Limb (tissue), 2 donors: Measurements from ENCODE around the gene NPY2R.

Experiments used
- DNase-seq, 2 donors: peaks; one replicate each; pipeline ENCODE4 v3.0.0-alpha.2; 2016; ENCODE audit errors: extremely low spot score in 2 of 2

NPY2R gene, protein sequence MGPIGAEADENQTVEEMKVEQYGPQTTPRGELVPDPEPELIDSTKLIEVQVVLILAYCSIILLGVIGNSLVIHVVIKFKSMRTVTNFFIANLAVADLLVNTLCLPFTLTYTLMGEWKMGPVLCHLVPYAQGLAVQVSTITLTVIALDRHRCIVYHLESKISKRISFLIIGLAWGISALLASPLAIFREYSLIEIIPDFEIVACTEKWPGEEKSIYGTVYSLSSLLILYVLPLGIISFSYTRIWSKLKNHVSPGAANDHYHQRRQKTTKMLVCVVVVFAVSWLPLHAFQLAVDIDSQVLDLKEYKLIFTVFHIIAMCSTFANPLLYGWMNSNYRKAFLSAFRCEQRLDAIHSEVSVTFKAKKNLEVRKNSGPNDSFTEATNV

GRCh38 chr4:155208258-155209054 is at the start of gene NPY2R:
NPY2R (plus strand) TSS chr4:155208636; CDS start chr4:155213940, 5,304 bp downstream.
- DNase-seq, result peak in 1 of 2 donors; percentile 59

DNA sequence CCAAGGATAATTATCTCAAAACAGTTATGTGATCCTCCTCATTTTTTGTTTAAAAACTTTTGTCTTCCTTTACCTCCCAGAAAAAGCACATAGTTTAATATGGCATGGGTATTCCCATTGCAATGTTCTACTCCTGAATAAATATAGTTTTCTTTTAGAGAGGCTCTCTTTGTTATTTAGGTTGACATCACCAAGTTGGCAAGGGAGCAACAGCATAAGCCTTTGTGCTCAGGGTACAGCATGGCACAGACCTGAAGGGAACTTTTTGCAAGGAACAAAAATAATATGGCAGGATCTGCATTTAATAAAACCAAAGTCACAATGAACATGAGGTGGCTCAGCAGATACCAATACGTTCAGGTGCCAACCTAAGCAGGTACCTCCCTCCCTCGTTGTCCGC is 47.1 kb upstream of the NPY2R start:
- DNase-seq, result no peak

DNA sequence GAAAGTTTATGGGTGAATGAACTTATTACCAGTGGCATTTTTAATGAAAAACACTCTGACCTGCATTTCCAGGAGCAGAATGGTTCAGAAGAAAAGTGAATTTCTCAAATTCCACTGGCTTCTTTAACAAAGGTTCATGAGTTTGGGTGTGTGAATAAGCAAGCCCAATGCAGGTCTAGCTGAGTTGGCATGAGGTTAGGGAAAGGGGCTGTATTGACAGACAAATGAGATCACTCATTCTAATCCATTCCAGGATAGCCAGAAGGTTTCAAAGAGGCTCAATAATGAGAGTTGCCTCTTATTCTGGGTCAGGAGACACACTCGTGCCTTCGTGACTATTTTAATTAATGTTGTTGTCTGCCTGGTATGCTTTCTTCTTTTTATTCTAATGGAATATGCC is 43.7 kb upstream of the NPY2R start:
- no peak for DNase-seq

GRCh38 chr4:155170569-155170968 is 37.9 kb upstream of the NPY2R start:
- DNase-seq, result no peak

GRCh38 chr4:155173371-155173770 is 35.1 kb upstream of the NPY2R start:
- no peak for DNase-seq

- no peak for DNase-seq
Measured at GRCh38 chr4:155174668-155175067, 33.8 kb upstream of the NPY2R start.

DNA sequence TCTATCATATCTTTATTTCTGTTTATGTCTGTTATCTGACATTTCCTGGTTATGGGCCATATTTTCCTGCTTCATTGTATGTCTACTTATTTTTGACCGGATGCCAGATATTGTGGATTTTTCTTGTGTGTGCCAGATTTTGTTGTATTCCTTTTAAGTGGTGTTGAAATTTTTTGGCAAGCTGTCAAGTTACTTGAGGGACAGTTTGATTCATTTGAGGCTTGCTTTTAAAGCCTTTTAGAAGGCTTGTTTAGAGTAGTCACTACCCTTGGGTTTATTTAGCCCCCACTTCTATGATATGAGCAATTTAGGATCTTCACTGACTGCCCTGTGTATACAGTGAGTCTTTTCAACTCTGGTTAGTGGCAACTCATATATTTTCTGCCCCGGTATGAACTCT is 29.2 kb upstream of the NPY2R start:
- peak in 1 of 2 donors; percentile 22 for DNase-seq

GRCh38 chr4:155186972-155187371 is 21.5 kb upstream of the NPY2R start:
- DNase-seq, result no peak

- no peak for DNase-seq
Measured at GRCh38 chr4:155187989-155188388, 20.4 kb upstream of the NPY2R start.

- DNase-seq, result no peak
Measured at GRCh38 chr4:155190099-155190498, 18.3 kb upstream of the NPY2R start.

- no peak for DNase-seq
Measured at GRCh38 chr4:155197757-155198156, 10.7 kb upstream of the NPY2R start.

GRCh38 chr4:155207534-155208257 is 740 bp upstream of the NPY2R start:
- DNase-seq, result peak in 1 of 2 donors; percentile 42

DNA sequence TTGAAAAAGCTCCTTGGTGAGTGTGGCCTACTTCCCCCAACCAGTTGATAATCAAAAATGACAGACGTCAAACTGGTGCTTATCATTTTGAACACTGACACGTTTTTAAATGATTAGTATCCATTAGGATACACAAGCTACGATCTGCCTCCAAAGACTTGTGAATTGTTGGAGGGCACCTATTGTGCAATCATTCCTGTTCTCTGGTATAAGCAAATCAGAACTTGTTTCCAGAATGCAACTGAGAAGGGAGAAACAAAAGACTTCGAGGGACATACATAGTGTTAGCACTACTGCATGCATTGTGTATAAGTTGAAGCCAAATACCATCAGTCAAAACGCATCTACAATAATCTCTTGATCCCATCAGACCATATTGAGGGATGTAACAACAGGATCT is 11.6 kb downstream of the NPY2R start:
- DNase-seq, result no peak

GRCh38 chr4:155227131-155227530 is 18.7 kb downstream of the NPY2R start:
- DNase-seq, result no peak

GRCh38 chr4:155228713-155229112 is 20.3 kb downstream of the NPY2R start:
- no peak for DNase-seq

DNA sequence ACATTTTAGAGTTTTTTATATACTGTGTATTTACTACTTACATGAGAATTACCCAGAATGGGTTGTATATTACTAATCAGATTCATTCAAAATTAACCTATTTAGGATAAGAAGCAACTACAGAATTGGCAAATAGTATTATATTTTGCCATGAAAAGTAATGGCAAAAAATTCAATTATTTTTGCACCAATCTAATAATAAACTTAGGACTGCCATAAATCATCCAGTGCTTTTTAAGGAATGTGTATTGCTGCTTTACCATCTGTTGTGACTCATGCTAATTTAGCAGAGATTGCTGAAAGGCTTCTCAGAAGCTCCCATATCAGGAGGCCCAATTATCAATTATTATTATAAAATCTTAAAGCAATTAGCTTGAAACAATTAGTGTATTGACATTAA is 24.0 kb downstream of the NPY2R start:
- DNase-seq, result no peak

DNA sequence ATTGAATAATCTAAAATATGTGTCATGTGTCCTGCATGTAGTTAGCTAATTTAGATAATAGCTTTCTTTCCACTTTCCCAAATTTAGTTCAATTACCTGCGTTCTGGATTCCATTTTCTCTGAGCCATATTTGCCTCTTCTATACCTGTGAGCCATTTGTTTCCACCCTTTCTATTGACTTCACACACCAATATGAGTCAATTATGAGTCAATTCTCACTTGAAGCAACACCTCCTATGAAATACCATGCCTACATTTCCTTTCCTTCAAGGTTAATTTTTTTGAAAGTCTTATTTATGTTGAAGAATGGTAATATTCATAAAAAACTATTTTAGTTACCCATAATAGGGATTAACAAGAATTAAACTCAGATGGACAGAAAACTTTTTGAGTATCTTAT is 25.8 kb downstream of the NPY2R start:
- no peak for DNase-seq

GRCh38 chr4:155237567-155237966 is 29.1 kb downstream of the NPY2R start:
- DNase-seq, result no peak

GRCh38 chr4:155241225-155241624 is 32.8 kb downstream of the NPY2R start:
- DNase-seq, result no peak

DNA sequence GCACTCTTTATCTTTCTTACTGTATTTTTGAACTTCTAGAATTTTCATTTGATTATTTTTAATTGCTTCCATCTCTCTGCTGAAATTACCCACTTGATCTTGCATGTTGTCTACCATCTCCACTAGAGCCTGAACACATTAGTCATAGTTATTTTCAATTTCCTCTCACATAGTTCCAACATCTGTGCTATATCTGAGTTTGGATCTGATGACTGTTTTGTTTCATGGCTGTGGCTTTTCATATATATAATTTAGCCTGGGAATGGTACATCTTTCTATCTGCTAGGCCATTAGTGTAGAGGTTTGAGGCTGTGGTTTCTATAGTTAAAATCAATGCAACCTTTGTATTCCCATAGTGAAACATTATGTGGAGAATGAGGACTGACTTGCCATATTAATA is 33.2 kb downstream of the NPY2R start:
- no peak for DNase-seq

GRCh38 chr4:155245105-155245504 is 36.7 kb downstream of the NPY2R start:
- DNase-seq, result no peak
